Inflammatory macrophage treated with lipopolysaccharide for 1 hour (primary cell): ENCODE results near the gene FUT2.
"Not testable (repeated sequence)": the region's sequence is repeated elsewhere in the genome, so short reads cannot be mapped to it uniquely, and the experiment has no call there.

Experiments used
- DNase-seq, 2 donors: peaks; one replicate each; pipeline ENCODE4 v3.0.0-alpha.2; 2020 to 2022

The FUT2 gene

DNA sequence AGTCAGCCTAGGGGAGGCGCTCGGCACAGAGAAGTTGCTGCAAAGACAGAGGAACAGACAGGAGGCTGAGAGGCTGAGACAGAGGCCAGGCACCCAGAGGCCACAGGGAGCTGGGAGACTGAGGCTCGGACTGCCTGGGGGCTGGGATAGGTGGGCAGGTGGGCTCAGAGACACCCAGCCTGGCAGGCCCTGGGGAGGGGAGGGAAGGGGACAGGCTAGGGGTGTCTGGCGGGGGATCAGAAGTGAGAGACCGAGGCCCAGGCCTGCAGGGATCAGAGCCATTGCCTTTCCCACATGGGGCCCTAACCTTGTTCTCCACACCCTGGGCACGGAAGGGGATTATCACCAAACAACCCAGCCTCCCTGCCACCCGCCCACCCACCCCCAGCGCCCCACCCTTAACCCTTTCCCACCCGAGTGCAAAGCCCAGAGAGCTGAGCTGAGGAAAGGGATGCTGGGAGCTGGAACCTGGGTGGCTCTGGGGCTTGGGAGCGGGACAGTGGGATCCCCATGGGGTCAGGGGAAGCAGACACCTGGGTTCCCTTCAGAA, 24.2 kb upstream of the FUT2 start:
- no peak for DNase-seq

DNA sequence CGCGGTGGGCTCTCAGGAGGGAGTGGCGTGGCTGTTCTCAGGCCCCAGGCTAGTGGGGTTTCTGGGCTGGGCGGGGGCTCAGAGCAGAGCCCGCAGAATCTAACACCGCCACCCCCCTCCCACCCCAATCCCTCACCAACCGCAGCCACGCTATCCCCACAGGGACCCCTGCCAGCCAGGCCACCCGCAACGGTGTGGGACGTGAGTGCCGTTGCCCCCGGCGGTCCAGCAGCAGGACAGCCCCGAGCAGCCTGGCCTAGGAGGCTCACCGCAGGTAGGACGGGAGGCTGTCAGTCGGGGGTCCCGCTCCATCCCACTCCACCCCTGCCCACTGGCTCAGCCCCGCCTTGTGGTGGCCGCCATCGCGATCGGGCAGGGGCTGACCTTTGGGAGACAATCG, 22.8 kb upstream of the FUT2 start, which contains the start of gene NTN5:
NTN5 (minus strand) TSS at position 24 of the 400 bp plus-strand sequence. CDS start 2,031 bp downstream, outside the sequence.
- DNase-seq = no peak

DNA sequence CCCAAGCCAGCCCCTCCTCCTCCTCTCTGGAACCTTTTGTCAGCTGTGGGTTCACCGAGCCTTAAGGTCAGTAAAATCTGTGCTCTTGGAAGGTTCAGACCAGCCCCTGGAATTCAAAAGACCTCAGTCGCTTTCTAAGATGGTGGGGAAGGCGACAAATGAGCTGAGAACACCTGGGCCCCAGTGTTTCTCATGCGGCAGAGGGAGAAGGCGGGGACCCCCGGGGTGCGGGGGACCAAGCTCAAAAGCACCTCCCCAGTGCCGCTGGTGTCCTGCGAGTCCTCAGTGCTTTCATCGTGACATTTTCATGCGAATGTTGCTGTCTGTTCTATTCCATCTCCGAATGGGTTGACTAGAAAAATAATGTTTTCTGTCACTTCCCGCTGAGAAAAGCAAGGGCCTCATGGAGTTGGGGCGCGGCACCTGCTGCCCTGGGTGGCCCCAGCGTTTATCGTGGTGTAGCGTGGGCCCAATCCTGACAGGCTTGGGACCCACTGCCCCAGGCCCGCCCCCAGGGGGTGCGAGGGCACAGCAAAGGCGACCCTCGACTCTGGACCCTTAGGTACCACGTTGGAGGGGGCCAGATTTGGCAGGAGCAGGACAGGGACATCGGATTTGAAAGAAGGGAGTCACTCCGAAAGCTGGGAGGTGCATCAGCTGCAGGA, 22.2 kb upstream of the FUT2 start:
- DNase-seq = no peak

DNA sequence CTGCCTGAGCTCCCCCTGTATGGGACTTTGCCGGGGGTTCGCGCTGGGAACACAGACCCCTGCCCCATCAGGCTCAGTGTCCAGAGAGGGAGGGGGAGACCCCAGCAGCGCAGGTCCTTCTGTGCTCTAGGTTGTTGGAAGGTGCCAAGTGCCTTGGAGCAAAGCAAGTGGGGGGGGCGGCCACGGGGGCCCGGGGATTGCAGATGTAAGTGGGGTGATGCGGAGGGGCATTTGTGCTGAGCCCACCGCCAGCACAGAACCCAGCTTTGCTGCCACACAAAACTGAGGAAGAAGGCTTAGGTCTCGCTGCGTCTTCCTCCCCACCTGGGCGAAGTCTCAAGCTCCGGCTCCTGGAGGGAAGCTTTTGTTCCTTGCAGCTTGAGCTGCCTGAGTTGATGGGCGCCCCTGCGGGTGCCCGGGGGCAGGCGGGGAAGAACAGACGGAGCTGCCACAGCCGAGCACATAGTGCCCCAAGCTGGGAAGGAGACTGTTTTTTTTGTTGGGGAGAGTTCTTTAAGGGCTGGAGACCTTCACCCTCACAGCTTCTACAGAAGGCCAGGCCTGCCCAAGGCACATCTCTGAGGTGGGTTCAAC, 21.5 kb upstream of the FUT2 start:
- no peak for DNase-seq

DNA sequence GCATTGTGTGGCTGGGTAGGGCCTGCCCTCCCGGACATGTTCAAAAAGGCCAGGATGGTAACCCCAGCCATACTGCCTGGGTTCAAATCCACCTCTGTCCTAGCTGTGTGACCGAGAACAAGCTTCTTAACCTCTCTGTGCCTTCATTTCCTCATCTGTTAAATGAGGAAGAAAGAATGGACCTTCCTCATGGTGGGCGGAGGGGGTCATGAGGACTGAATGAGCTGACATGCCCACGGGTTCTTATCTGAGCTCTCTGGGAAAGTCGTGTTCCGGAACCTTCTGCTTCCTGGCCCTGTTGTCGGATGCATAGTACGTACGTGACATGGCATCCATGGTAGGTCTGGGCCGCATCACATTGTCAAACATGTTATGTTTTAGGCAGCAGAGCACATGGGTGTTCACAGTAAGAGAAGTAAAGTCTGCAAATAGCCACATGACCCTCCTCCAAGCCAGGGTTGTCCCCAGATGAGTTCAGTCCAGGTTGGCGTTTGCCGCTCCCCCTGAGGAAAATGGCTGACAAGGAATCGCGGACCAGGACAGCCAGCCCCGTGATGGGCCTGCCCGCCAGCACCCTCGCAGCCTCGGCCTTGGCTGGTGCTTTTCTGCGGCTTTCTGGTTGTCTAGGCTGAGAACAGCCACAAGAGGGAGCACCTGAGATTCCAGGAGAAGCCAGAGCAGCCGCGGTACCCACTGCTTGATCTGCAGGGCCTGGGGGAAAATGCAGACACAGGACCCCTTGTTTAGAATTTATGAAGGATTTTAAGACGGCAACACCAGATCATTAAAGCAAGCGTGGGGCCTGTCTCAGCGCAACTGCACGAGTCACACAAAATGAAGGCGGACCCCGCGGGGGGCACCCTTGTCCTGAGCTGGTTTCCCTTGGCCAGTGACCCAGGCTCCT, 20.6 kb upstream of the FUT2 start:
- peak; percentile 89 to 92 for DNase-seq

DNA sequence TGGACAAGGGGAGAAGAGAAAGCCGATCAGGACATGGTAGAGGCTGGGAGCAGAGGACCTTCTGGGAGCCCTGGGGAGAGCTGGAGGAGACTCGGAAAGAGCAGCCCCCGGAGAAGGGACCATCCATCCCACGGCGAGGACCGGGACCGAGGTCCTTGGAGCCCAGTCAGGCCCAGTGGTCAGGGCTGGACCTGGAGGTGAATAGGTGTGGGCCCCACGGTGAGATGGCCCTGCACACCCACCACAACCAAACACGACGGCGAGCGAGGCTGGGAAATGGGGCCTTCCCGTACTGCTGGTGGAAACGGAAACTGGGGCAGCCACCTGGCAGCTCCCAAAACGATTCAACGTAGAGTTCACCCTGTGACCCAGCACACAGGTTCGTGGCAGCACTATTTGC, 19.3 kb upstream of the FUT2 start:
- no peak for DNase-seq

DNA sequence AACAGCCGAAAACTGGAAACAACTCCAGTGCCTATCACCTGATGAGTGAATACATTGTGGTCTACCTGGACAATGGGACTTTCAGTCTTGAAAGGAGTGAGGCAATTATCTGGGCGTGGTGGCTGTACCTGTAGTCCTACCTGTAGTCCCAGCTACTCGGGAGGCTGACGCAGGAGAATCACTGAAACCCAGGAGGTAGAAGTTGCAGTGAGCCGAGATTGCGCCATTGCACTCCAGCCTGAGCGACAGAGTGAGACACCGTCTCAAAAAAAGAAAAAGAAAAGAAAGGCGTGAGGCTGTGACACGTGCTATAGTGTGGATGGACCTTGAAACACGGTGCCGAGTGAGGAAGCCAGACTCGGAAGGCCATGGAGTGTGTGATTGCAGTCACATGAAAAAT, 18.9 kb upstream of the FUT2 start:
- DNase-seq = no peak

DNA sequence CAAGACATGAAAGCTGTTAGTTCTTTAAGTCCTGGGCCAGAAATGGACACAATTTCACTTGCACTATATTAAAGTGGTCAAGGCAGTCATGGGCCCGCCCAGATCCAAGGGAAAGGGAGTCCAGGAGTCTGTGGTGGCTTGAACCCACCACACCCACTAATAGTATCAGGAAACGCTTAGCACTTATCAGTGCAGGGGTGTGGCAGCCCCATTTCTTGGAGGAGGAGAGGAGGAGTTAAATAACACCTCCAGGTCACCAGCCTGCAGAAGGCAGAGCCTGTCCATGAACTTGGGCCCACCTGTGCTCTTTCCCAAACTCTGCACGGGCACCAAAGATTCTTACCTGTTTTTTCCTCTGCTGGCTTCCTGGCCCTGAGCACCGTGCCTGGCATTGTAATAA, 17.6 kb upstream of the FUT2 start:
- no peak for DNase-seq

DNA sequence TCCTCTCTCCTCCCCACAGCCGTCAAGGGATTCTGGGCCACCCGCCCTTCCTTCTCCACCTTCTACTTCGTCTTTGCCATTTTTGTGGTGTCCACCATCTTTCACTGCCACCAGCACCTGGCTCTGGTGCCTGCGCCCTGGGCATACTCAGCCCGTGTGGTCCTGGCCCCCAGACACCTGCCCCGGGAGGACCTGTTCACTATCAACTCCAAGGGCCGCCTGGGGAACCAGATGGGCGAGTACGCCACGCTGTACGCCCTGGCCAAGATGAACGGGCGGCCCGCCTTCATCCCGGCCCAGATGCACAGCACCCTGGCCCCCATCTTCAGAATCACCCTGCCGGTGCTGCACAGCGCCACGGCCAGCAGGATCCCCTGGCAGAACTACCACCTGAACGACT, 15.8 kb upstream of the FUT2 start:
- DNase-seq = not testable (repeated sequence)

DNA sequence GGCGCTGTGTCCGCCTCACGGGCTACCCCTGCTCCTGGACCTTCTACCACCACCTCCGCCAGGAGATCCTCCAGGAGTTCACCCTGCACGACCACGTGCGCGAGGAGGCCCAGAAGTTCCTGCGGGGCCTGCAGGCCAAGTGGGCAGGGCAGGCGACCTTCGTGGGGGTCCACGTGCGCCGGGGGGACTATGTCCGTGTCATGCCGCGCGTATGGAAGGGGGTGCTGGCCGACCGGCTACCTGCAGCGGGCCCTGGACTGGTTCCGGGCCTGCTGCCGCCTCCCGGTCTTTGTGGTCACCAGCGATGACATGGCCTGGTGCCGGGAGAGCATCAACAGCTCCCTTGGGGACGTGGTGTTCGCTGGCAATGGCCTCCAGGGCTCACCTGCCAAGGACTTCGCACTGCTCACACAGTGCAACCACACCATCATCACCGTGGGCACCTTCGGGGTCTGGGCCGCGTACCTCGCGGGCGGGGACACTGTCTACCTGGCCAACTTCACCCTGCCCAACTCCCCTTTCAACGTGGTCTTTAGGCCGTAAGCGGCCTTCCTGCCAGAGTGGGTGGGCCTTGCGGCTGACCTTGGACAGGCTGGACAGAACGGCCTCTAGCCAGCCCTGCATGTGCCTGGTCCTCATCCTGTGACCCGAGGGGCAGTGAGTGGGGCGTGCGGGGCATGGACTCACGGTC, 15.2 kb upstream of the FUT2 start:
- no peak for DNase-seq

DNA sequence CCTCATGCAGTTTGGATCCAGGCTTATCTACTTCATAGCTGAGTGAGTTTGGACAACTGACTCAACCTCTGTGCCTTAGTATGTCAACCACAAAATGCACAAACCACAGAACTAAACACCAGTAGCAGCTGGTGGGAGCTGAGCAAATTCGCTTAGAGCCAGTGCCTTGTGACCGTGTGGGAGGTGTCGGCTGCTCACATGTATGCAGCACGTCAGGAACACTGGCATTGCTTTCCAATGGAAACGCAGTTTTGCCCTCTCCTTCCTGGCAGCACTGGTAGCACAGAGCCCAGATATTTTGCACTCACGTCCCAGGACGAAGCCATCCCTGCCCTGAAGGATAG, 14.7 kb upstream of the FUT2 start:
- peak; percentile 18 to 79 for DNase-seq

DNA sequence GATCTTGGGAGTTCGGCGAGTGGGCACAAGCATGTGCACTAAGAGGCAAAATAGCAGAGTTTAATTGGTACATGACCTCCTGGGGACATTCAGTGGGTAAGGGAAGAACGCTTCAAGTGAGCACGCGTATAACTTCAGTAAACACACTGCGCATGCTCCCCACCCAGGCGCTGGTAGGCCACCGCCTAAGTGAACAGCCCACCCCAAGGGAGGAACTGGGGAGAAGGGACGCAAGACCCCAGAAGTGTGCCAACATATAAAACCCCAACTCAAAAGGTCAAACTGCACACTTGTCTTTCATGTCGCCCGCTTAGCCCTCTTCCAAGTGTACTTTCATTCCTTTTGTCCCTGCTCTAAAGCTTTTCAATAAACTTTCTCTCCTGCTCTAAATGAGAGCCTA, 12.4 kb upstream of the FUT2 start:
- peak in 1 of 2 donors; percentile 12 for DNase-seq

DNA sequence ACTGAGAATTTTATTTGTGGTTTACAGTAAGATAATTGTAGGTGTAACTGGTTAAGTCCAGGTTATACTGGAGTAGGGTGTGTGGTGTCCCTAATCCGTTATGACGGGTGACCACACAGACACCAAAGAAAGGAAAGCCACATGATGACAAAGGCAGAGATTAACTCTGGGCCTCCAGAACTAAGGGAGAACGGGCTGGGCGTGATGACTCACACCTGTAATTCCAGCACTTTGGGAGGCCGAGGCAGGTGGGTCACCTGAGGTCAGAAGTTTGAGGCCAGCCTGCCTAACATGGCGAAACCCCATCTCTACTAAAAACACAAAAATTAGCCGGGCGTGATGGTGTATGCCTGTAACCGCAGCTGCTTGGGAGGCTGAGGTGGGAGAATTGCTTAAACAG, 10.2 kb upstream of the FUT2 start:
- no peak for DNase-seq

DNA sequence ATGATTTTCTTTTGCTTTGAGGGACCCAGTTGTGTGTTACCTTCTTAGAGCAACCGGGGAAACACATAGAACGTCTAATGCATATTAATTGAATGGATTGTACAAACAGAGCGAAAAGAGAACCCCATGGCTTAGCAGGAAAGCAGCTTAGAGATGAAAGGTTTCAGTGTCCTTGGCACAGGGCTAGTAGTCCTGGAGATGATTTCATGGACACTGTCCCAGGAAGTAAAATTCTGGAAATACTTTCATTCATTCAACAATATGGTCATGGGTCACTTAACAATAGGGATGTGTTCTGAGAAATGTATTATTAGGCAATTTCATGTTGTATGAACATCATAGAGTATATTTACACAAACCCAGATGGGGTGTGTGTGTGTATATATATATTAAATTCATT, 9.7 kb upstream of the FUT2 start:
- DNase-seq = no peak

DNA sequence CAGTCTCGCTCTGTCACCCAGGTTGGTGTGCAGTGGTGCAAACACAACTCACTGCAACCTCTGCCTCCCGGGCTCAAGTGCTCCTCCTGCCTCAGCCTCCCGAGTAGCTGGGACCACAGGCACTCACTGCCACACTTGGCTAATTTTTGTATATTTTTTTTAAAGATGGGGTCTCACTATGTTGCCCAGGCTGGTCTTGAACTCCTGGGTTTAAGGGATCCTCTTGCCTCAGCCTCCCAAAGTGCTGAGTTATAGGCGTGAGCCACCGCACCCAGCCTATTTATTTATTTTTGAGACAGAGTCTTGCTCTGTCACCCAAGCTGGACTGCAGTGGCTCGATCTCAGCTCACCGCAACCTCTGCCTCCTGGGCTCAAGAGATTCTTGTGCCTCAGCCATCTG, 9.1 kb upstream of the FUT2 start:
- DNase-seq = not testable (repeated sequence)

DNA sequence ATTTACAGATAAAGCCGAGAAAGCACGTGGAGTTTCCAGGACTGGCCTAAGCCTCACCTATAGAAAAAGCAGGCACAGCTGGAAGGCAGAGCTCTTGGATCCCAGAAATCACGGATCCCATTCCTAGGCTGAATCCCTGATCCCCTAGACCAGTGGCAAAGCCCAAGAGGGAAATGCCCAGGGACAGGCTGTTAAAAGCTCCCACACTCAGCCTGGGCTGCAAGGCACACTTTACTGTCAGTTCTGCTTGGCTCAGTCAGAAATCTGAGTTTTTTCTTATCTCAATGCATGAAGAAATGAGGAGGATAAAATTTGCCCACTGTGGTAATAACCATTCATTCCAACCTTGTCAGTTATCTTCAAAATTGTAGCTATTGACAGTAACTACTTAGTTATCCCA, 8.0 kb upstream of the FUT2 start:
- no peak for DNase-seq

DNA sequence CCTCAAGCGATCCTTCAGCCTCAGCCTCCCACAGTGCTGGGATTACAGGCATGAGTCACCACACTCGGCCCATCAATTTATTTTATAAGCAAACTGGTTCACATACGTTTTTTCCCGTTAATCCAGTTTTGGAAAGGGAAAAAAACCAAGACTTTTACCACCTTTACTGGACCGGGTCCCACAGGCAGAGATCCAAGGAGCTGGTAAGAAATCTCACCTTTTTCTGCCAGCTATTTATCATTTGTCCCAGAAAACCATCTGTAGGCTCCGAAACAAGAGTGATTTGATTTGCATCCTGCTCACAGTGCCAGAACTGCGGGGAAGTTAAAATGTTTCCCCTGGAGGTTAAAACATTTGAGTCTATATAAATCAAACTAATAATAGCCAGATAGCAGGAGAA, 6.3 kb upstream of the FUT2 start:
- no peak for DNase-seq

DNA sequence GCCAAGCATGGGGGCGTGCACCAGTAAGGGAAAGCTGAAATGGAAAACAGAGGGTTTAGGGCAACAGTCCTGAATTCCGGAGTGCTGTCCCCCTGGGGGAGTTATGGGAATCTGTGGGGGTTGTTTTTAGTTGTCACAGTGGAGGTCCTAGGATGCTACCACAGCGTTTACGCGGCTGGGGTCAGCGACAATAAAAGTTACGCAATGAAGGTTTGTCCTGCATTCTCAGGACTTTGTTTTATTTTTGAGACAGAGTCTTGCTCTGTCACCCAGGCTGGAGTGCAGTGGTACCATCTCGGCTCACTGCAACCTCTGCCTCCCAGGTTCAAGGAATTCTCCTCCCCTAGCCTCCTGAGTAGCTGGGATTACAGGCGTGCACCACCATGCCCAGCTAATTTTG, 2.1 kb upstream of the FUT2 start:
- DNase-seq = not testable (repeated sequence)

DNA sequence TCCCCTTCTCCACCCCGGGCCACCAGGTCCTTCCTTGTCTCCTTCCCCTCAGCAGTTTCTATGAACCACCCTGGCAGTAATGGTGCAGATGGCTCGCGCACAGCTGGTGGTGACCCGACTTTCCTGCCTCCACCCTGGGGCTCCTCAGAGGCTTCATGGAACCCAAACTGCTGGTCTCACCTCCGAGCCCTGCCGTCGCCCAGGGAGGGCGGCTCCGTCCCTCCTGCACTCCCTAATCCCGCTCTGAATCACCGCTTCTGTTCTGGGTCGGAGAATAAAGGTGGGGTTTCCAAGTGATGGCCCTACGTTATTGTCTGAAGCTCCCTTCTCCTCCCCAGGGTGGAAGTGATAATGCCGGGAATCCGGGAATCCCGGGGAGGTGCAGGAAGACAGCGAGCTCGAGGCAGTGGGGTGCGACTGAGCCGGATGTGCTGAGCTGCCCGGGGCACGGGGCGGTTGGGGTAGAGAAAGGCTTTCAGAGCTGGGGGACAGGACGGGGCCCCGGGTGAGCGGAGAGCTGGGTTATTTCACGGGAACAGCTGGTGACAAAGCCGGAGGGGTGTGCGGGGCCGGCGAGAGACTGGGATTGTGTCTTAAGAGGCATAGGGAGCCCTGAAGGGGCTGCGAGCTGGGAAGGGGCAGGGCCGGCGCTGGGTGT, 711 bp downstream of the FUT2 start:
- no peak for DNase-seq

DNA sequence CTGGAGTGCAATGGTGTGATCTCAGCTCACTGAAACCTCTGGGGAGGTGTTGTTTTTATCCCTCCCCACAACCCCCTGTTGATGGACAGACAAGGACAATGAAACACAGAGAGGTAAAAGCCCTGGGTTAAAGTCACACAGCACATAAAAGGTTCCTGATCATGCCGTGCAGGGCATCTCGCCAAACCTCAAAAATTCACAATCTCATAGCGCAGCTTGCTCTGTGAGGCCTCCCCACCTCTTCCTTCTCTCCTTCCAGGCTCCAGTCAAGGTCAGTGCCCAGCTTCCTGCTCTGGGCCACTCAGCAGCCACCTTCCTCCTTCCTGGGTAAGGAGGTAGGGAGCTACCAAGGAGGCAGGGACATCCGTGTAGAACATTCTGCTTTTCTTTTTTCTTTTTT, 2.3 kb downstream of the FUT2 start:
- no peak for DNase-seq

DNA sequence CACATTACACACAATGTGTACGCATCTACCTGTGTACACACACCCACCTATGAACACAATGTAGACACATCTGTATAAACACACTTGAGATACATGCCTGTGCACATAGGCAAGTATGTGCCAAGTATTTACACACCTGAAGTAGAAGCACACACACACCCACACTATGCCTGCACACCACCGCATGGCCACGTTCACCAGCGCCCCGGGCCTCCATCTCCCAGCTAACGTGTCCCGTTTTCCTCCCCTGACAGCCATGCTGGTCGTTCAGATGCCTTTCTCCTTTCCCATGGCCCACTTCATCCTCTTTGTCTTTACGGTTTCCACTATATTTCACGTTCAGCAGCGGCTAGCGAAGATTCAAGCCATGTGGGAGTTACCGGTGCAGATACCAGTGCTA, 6.9 kb downstream of the FUT2 start:
- no peak for DNase-seq

DNA sequence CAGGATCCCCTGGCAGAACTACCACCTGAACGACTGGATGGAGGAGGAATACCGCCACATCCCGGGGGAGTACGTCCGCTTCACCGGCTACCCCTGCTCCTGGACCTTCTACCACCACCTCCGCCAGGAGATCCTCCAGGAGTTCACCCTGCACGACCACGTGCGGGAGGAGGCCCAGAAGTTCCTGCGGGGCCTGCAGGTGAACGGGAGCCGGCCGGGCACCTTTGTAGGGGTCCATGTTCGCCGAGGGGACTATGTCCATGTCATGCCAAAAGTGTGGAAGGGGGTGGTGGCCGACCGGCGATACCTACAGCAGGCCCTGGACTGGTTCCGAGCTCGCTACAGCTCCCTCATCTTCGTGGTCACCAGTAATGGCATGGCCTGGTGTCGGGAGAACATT, 7.5 kb downstream of the FUT2 start:
- no peak for DNase-seq

DNA sequence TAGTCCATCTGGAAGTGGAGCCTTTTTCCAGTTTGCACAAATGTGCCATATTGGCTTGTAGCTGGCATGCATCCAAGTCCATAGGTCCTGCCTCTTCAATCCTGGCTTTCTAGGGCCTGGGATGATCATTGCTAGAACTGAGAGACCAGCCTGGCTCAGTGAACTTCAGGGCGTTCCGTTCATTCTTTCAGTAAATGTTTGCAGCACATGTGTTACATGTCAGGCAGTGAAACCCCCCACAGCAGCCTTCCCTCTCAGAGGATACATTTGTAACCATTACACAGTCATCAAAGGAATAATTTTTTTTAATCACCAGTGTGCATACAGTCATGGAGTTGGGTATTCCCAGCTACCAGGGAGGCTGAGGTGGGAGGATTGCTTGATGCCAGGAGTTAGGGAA, 9.7 kb downstream of the FUT2 start:
- DNase-seq = no peak
